ENCODE results near the gene EFCAB14. TPM values are rescaled to one million over a fixed set of nuclear protein-coding genes. Genes with fewer than 3 reads are reported as not detected.

EFCAB14 gene
- total and polyA plus RNA-seq, 10 of the 15 experiments (the other 5 are each of a cell fraction or from before 2014, with no cell fraction given) = 7.8 to 66.0 (median 41.6) TPM

- intact Hi-C loops (cut with micrococcal nuclease; ENCODE audit: unreplicated experiment) = no loop called here
- SMC1A ChIA-PET (ENCODE audit: uncharacterized antibody, unreplicated experiment) = interaction anchor here (0.7 to 1.5 kb wide), 2 partner anchors 19 to 72 kb away, joined by 3 read pairs; no protein-coding TSS in a partner anchor
- TF ChIP-seq USF1 (IDR thresholded peaks at IDR 0.05; ENCODE audit: borderline replicate concordance, extremely low read length, insufficient read depth, low read depth, low read length) (no peak), RBBP5 (conservative IDR thresholded peaks at IDR 0.05) (no peak), FOXM1 (IDR thresholded peaks at IDR 0.05; ENCODE audit: low read depth, low read length) (no peak), RELA (IDR thresholded peaks at IDR 0.05; ENCODE audit: borderline replicate concordance, partially characterized antibody) (no peak), ZSCAN29 (IDR thresholded peaks at IDR 0.05) (no peak), NR2C1 (IDR thresholded peaks at IDR 0.05) (no peak), SREBF1 (IDR thresholded peaks at IDR 0.05; ENCODE audit: low read length) (no peak), REST (IDR thresholded peaks at IDR 0.05; ENCODE audit: low read depth, low read length) (no peak), MYC (IDR thresholded peaks at IDR 0.05; ENCODE audit: insufficient read depth, insufficient read length, insufficient replicate concordance, low read length, severe bottlenecking) (no peak), MEF2B (IDR thresholded peaks at IDR 0.05; ENCODE audit: partially characterized antibody, poor library complexity, severe bottlenecking) (no peak), HDAC2 (IDR thresholded peaks at IDR 0.05) (no peak), ATF3 (IDR thresholded peaks at IDR 0.05; ENCODE audit: borderline replicate concordance, extremely low read depth, low read depth, low read length) (no peak), MYB (IDR thresholded peaks at IDR 0.05; ENCODE audit: borderline replicate concordance, low read depth, low read length) (no peak), SUZ12 (IDR thresholded peaks at IDR 0.05; ENCODE audit: unreplicated experiment) (no peak), HCFC1 (IDR thresholded peaks at IDR 0.05; ENCODE audit: low read length) (no peak), PRDM15 (CRISPR knock-in tag; IDR thresholded peaks at IDR 0.05) (no peak)
These were observed 42.4 kb downstream of the EFCAB14 start for GRCh38 chr1:46676531-46676930.

More at GRCh38 chr1:46676531-46676930, 42.4 kb downstream of the EFCAB14 start:
- H3K4me1 ChIP-seq (ENCODE audit: control insufficient read depth, insufficient read depth, low read length) = peaks cover 8% of the 10 kb centered on the region
- H3K27ac ChIP-seq (ENCODE audit: control insufficient read depth, insufficient read depth) = no peak overlapping the region; the same call in 1 of the 2 replicates
- H4K20me1 ChIP-seq (ENCODE audit: control insufficient read depth, insufficient read depth) = no peaks in the 10 kb centered on the region
- in situ Hi-C loops (cut with MboI) = no loop called here
- FAIRE-seq (no peak), DNase-seq (ENCODE audit: low read depth, low spot score) (no peak), ATAC-seq (no peak)
- 100% methylated on average over 1 of the region's 1 CpG for WGBS (ENCODE audit: insufficient coverage, insufficient replicate concordance, low lambda C conversion rate, missing lambda C conversion rate)
- ChIA-PET POLR2A (interaction anchor here (0.7 to 1.8 kb wide), 2 partner anchors 9 to 21 kb away, joined by 3 to 6 read pairs; partner anchors contain the start of gene ATPAF1), RAD21 (ENCODE audit: unreplicated experiment) (interaction anchor here (1.9 kb wide), 1 partner anchor 9 kb away, joined by 4 read pairs; no protein-coding TSS in a partner anchor), CTCF (interaction anchor here (1.1 to 2.7 kb wide), 5 partner anchors 9 to 331 kb away, joined by 3 to 9 read pairs (median 5); partner anchors contain the start of gene ATPAF1)
- H3K27me3 ChIP-seq (replicated peaks in 1 of 2; ENCODE audit: control insufficient read depth in 2 of 2, insufficient read depth in 2 of 2, low read length in 1 of 2) = no peaks in the 10 kb centered on the region
- no peak overlapping the region for H3K9ac ChIP-seq (ENCODE audit: control insufficient read depth, insufficient read depth, low read length)
- H3K4me2 ChIP-seq (ENCODE audit: control insufficient read depth, insufficient read depth) = no peak overlapping the region
- no peak overlapping the region for H3K4me3 ChIP-seq
- H2AFZ ChIP-seq (ENCODE audit: control insufficient read depth, low read depth, low read length) = no peak overlapping the region
- no peaks in the 10 kb centered on the region for H3K79me2 ChIP-seq (ENCODE audit: control insufficient read depth, insufficient read depth, low read length)
- no TSS peak for BruUV-seq (replicated peaks)
- H3K36me3 ChIP-seq (ENCODE audit: control insufficient read depth in 2 of 2, insufficient read depth in 2 of 2, low read length in 1 of 2) = peaks cover 6 to 18% of the 10 kb centered on the region in 2 experiments
- no peaks in the 10 kb centered on the region for H3K9me3 ChIP-seq (replicated peaks; ENCODE audit: control insufficient read depth, insufficient read depth, low read length)
